Measurements from ENCODE around the gene FRMPD4.

Gene FRMPD4

GRCh38 chrX:12681047-12681446, 542.8 kb downstream of the FRMPD4 start:
- H3K27ac ChIP-seq (ENCODE audit: low read depth, low read length): no peak overlapping the region
- no peaks in the 10 kb centered on the region for H3K27me3 ChIP-seq (ENCODE audit: control insufficient read depth in 1 of 2, insufficient read depth in 2 of 2, low read length in 2 of 2)
- H3K9me3 ChIP-seq (ENCODE audit: low read length): no peaks in the 10 kb centered on the region
- H3K4me1 ChIP-seq (ENCODE audit: insufficient read depth, low read length): no peaks in the 10 kb centered on the region
- H3K36me3 ChIP-seq (ENCODE audit: insufficient read depth, low read length): no peaks in the 10 kb centered on the region
- H3K4me3 ChIP-seq (ENCODE audit: low read depth in 1 of 2, low read length in 2 of 2): no peak overlapping the region
- no peak overlapping the region for H3K9ac ChIP-seq (ENCODE audit: low read length)

- H3K27ac ChIP-seq (ENCODE audit: low read depth, low read length): no peak overlapping the region
- no peaks in the 10 kb centered on the region for H3K9me3 ChIP-seq (ENCODE audit: low read length)
- no peak overlapping the region for H3K9ac ChIP-seq (ENCODE audit: low read length)
- no peaks in the 10 kb centered on the region for H3K27me3 ChIP-seq (ENCODE audit: control insufficient read depth in 1 of 2, insufficient read depth in 2 of 2, low read length in 2 of 2)
- H3K4me1 ChIP-seq (ENCODE audit: insufficient read depth, low read length): no peaks in the 10 kb centered on the region
- H3K36me3 ChIP-seq (ENCODE audit: insufficient read depth, low read length): no peaks in the 10 kb centered on the region
- H3K4me3 ChIP-seq (ENCODE audit: low read depth in 1 of 2, low read length in 2 of 2): no peak overlapping the region
These were observed 547.3 kb downstream of the FRMPD4 start for GRCh38 chrX:12685541-12685940.

DNA sequence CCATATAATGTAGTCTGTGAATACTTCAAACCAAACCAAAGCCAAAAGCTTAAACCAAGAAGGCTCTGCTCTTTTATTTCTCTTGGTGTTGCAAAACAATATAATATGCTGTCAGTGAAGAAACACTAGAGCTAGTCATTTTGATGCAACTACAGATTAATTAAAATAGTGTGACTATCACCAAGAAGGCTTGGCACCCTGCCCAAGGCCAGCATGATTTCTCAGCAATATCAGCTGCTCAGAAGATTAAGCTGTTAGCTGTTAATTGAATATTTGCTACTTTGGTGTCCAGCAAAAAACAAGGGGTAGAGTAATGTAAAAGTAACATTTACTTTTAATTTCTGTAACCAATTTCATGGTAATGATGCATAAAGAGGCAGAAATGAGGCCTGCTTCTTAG, 548.1 kb downstream of the FRMPD4 start:
- Histone ChIP-seq H3K4me1 (ENCODE audit: insufficient read depth, low read length) (no peaks in the 10 kb centered on the region), H3K9me3 (ENCODE audit: low read length) (no peaks in the 10 kb centered on the region), H3K4me3 (ENCODE audit: low read depth in 1 of 2, low read length in 2 of 2) (no peak overlapping the region), H3K36me3 (ENCODE audit: insufficient read depth, low read length) (no peaks in the 10 kb centered on the region), H3K27ac (ENCODE audit: low read depth, low read length) (no peak overlapping the region), H3K27me3 (ENCODE audit: control insufficient read depth in 1 of 2, insufficient read depth in 2 of 2, low read length in 2 of 2) (no peaks in the 10 kb centered on the region), H3K9ac (ENCODE audit: low read length) (no peak overlapping the region)

DNA sequence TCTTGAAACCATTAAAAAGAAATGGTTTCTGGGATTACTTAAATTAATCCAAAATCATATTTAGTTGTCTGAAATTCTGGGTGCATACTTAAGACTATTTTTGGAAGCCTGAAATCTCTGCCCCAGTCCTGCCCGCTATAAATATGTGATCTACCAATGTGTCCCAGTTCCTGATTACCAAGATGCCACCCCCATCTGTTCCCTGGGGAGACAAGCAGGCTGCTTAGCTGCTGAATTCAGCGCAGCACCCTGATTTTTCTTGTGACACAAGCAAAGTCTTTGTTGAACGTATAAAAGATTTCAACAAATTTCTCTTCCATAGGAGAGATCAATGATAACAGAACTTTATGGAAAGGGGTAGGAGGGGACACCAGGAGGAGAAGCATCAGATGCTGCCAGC, 552.4 kb downstream of the FRMPD4 start:
- Histone ChIP-seq H3K27me3 (ENCODE audit: control insufficient read depth in 1 of 2, insufficient read depth in 2 of 2, low read length in 2 of 2) (no peaks in the 10 kb centered on the region), H3K9ac (ENCODE audit: low read length) (no peak overlapping the region), H3K36me3 (ENCODE audit: insufficient read depth, low read length) (no peaks in the 10 kb centered on the region), H3K9me3 (ENCODE audit: low read length) (no peaks in the 10 kb centered on the region), H3K27ac (ENCODE audit: low read depth, low read length) (no peak overlapping the region), H3K4me1 (ENCODE audit: insufficient read depth, low read length) (no peaks in the 10 kb centered on the region), H3K4me3 (ENCODE audit: low read depth in 1 of 2, low read length in 2 of 2) (no peak overlapping the region)

- Histone ChIP-seq H3K27ac (ENCODE audit: low read depth, low read length) (no peak overlapping the region), H3K36me3 (ENCODE audit: insufficient read depth, low read length) (no peaks in the 10 kb centered on the region), H3K4me1 (ENCODE audit: insufficient read depth, low read length) (no peaks in the 10 kb centered on the region), H3K27me3 (ENCODE audit: control insufficient read depth in 1 of 2, insufficient read depth in 2 of 2, low read length in 2 of 2) (no peaks in the 10 kb centered on the region), H3K9ac (ENCODE audit: low read length) (no peak overlapping the region), H3K9me3 (ENCODE audit: low read length) (no peaks in the 10 kb centered on the region), H3K4me3 (ENCODE audit: low read depth in 1 of 2, low read length in 2 of 2) (no peak overlapping the region)
These were observed 555.5 kb downstream of the FRMPD4 start for GRCh38 chrX:12693754-12694153.

- peaks cover 0 to 7% of the 10 kb centered on the region in 2 donors for H3K27me3 ChIP-seq (ENCODE audit: control insufficient read depth in 1 of 2, insufficient read depth in 2 of 2, low read length in 2 of 2)
- no peaks in the 10 kb centered on the region for H3K36me3 ChIP-seq (ENCODE audit: insufficient read depth, low read length)
- no peak overlapping the region for H3K4me3 ChIP-seq (ENCODE audit: low read depth in 1 of 2, low read length in 2 of 2)
- H3K27ac ChIP-seq (ENCODE audit: low read depth, low read length): no peak overlapping the region
- H3K9me3 ChIP-seq (ENCODE audit: low read length): no peaks in the 10 kb centered on the region
- no peak overlapping the region for H3K9ac ChIP-seq (ENCODE audit: low read length)
- no peaks in the 10 kb centered on the region for H3K4me1 ChIP-seq (ENCODE audit: insufficient read depth, low read length)
These were observed 562.5 kb downstream of the FRMPD4 start for GRCh38 chrX:12700745-12701144.

DNA sequence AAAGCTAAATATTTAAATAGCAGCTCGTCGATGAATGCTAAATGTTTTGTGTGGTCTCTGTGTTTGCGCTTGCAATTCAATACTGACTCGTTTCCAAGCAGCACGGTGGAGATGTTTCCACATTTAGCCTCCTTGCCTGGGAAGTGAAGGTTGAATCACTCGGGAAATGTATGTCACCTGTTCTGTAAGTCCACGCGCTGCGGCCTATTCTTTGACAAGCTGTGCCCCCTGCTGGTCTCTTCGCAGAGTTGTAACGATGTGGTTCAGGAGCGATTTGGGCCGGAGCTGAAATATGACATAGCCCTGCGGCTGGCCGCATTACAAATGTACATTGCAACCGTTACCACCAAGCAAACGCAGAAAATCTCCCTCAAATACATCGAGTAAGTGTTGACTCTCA, 563.4 kb downstream of the FRMPD4 start:
- Histone ChIP-seq H3K4me1 (ENCODE audit: insufficient read depth, low read length) (no peaks in the 10 kb centered on the region), H3K36me3 (ENCODE audit: insufficient read depth, low read length) (no peaks in the 10 kb centered on the region), H3K9ac (ENCODE audit: low read length) (no peak overlapping the region), H3K27ac (ENCODE audit: low read depth, low read length) (no peak overlapping the region), H3K4me3 (ENCODE audit: low read depth in 1 of 2, low read length in 2 of 2) (no peak overlapping the region), H3K9me3 (ENCODE audit: low read length) (no peaks in the 10 kb centered on the region), H3K27me3 (ENCODE audit: control insufficient read depth in 1 of 2, insufficient read depth in 2 of 2, low read length in 2 of 2) (peaks cover 0 to 7% of the 10 kb centered on the region in 2 donors)

- Histone ChIP-seq H3K4me1 (ENCODE audit: insufficient read depth, low read length) (no peaks in the 10 kb centered on the region), H3K27ac (ENCODE audit: low read depth, low read length) (no peak overlapping the region), H3K36me3 (ENCODE audit: insufficient read depth, low read length) (no peaks in the 10 kb centered on the region), H3K4me3 (ENCODE audit: low read depth in 1 of 2, low read length in 2 of 2) (no peak overlapping the region), H3K9ac (ENCODE audit: low read length) (no peak overlapping the region), H3K27me3 (ENCODE audit: control insufficient read depth in 1 of 2, insufficient read depth in 2 of 2, low read length in 2 of 2) (peaks cover 0 to 7% of the 10 kb centered on the region in 2 donors), H3K9me3 (ENCODE audit: low read length) (no peaks in the 10 kb centered on the region)
These were observed 564.3 kb downstream of the FRMPD4 start for GRCh38 chrX:12702509-12703091.

- Histone ChIP-seq H3K9me3 (ENCODE audit: low read length) (no peaks in the 10 kb centered on the region), H3K36me3 (ENCODE audit: insufficient read depth, low read length) (no peaks in the 10 kb centered on the region), H3K4me3 (ENCODE audit: low read depth in 1 of 2, low read length in 2 of 2) (no peak overlapping the region), H3K4me1 (ENCODE audit: insufficient read depth, low read length) (no peaks in the 10 kb centered on the region), H3K27me3 (ENCODE audit: control insufficient read depth in 1 of 2, insufficient read depth in 2 of 2, low read length in 2 of 2) (peaks cover 0 to 7% of the 10 kb centered on the region in 2 donors), H3K9ac (ENCODE audit: low read length) (no peak overlapping the region), H3K27ac (ENCODE audit: low read depth, low read length) (no peak overlapping the region)
These were observed 566.4 kb downstream of the FRMPD4 start for GRCh38 chrX:12704706-12705105.

DNA sequence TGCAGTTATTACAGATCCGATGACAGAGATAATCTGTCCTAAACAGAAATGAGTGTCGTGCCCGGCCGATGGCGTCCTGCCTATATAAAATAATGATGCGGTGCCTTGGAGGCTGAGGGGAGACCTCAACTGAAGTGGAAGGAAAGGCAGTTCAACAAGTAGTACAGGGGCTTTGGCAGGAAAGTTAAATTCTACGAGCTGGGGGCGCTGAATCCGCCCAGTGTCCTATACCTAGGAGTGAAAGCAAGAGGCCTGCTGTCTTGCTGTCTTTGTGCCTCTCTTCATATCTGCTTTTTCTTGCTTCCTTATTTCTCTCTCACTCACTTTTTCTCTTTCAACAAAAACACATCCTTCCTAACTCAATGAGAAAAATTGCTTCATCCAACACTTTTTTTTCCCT, 570.8 kb downstream of the FRMPD4 start:
- H3K27me3 ChIP-seq (ENCODE audit: control insufficient read depth in 1 of 2, insufficient read depth in 2 of 2, low read length in 2 of 2): no peaks in the 10 kb centered on the region
- H3K4me1 ChIP-seq (ENCODE audit: insufficient read depth, low read length): no peaks in the 10 kb centered on the region
- no peaks in the 10 kb centered on the region for H3K36me3 ChIP-seq (ENCODE audit: insufficient read depth, low read length)
- H3K9ac ChIP-seq (ENCODE audit: low read length): no peak overlapping the region
- H3K27ac ChIP-seq (ENCODE audit: low read depth, low read length): no peak overlapping the region
- H3K4me3 ChIP-seq (ENCODE audit: low read depth in 1 of 2, low read length in 2 of 2): no peak overlapping the region
- no peaks in the 10 kb centered on the region for H3K9me3 ChIP-seq (ENCODE audit: low read length)

GRCh38 chrX:12711435-12712040, 573.3 kb downstream of the FRMPD4 start:
- Histone ChIP-seq H3K9me3 (ENCODE audit: low read length) (no peaks in the 10 kb centered on the region), H3K4me3 (ENCODE audit: low read depth in 1 of 2, low read length in 2 of 2) (no peak overlapping the region), H3K36me3 (ENCODE audit: insufficient read depth, low read length) (no peaks in the 10 kb centered on the region), H3K27me3 (ENCODE audit: control insufficient read depth in 1 of 2, insufficient read depth in 2 of 2, low read length in 2 of 2) (no peaks in the 10 kb centered on the region), H3K4me1 (ENCODE audit: insufficient read depth, low read length) (no peaks in the 10 kb centered on the region), H3K9ac (ENCODE audit: low read length) (no peak overlapping the region), H3K27ac (ENCODE audit: low read depth, low read length) (no peak overlapping the region)

- H3K4me3 ChIP-seq (ENCODE audit: low read depth in 1 of 2, low read length in 2 of 2): no peak overlapping the region
- H3K9ac ChIP-seq (ENCODE audit: low read length): no peak overlapping the region
- H3K4me1 ChIP-seq (ENCODE audit: insufficient read depth, low read length): no peaks in the 10 kb centered on the region
- no peak overlapping the region for H3K27ac ChIP-seq (ENCODE audit: low read depth, low read length)
- H3K36me3 ChIP-seq (ENCODE audit: insufficient read depth, low read length): no peaks in the 10 kb centered on the region
- no peaks in the 10 kb centered on the region for H3K9me3 ChIP-seq (ENCODE audit: low read length)
- H3K27me3 ChIP-seq (ENCODE audit: control insufficient read depth in 1 of 2, insufficient read depth in 2 of 2, low read length in 2 of 2): no peaks in the 10 kb centered on the region
These were observed 578.3 kb downstream of the FRMPD4 start for GRCh38 chrX:12716574-12716973.

All from muscle layer of colon (tissue), 2 donors.